ENCODE measurements around the gene P3H1.
"Not testable (repeated sequence)": the region's sequence is repeated elsewhere in the genome, so short reads cannot be mapped to it uniquely, and the experiment has no call there.

Gene P3H1

DNA sequence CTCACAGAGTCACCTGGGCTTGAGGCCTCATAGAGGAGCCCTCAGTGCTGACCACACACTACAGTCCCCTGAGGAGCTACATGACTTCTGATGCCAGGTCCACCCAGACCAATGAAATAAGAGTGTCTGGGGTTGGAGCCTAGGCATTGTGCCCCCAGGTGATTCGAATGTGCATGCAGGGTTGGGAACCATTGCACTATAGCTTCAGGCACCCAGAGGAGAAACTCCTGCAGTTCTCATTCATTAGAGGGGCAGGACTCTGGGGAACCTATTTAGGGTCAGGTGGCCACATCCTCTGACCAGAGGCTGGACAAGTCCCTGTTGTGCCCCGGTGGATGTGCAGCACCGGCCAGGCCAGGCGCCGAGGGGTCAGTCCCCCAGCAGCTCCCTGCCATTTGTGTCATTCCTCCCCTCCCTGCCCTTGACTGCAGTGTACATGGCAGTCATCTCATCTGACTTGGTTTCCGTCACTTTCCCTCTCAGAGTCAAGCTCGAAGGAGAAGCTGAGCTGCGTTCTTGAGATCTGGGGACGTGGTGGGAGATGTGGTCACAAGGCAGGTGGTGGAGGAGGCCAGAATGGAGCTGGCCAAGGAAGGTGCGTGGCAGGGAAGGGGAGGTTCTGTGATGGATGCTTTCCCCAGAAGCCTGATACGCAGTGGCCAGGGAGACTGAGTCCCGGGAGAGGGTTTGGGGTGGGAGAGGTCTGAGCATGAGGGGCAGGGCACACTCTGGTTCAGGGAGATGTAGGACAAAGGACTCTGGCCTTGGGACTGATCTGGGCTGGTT lies 33.2 kb downstream of the P3H1 start:
- in situ Hi-C loops (cut with HindIII; ENCODE audit: low sequenced_read_pairs), result no loop called here

DNA sequence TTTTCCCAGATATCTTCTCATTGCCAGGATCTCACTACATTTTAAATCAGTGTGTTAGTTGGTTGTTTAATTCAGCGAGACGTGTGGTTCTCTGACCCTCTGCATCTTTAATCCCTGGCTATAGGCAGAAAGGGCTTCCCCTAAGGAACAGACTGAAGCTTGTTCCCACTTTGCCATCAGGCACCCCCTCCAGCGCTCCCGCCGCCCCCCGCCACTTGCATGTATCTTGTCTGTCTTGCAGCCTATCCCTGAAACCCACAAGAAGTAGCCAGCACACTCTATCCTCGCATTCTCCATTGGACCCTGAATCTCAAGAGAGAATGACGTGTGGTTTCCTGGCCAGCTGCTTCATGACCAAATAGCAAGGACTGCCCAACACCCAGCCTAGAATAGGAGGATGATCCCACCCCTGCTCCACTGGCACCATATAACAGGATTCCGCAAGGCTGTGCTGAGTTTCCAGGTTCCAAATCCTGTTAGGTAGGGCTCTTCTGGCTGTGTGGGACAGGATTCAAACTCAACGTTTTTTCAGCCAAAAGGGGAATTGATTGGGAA lies 34.6 kb downstream of the P3H1 start:
- in situ Hi-C loops (cut with HindIII; ENCODE audit: low sequenced_read_pairs), result no loop called here

DNA sequence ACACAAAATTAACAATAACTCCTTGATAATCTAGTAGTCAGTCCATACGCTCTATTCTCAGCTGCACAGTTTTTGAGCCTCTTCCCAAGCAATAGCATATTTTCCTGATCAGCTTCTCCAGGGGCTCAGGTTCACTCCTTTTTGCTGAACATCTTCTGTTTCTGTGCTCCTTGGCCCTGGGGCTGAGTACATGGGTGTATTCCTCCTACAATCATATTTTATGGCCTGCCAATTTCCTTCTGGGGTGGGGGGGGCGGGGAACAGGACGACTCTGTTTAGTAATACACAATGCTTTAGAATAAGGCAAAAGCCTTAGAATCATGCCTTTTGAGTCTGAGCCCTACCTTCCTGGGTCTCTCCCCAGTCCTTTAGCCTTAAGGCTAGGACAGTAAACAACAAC lies 35.2 kb downstream of the P3H1 start:
- in situ Hi-C loops (cut with HindIII; ENCODE audit: low sequenced_read_pairs), result no loop called here

DNA sequence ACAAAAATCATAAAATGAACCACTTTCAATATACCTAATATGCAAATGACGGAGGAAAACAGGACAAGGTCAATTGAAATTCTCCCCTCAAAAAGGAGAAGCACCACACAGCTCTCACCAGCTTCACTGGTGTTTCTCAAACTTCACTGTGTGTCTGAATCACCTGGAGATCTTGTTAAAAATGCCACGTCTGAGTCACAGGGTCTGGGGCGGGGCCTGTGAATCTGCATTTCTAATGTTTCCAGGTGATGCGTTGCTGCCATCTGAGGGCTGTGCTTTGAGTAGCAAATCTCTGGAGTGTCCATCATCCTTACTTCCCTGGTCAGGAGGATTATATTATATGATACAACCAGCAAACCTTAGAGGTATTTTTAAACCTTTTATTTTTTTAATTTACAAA lies 35.8 kb downstream of the P3H1 start:
- in situ Hi-C loops (cut with HindIII; ENCODE audit: low sequenced_read_pairs), result no loop called here

DNA sequence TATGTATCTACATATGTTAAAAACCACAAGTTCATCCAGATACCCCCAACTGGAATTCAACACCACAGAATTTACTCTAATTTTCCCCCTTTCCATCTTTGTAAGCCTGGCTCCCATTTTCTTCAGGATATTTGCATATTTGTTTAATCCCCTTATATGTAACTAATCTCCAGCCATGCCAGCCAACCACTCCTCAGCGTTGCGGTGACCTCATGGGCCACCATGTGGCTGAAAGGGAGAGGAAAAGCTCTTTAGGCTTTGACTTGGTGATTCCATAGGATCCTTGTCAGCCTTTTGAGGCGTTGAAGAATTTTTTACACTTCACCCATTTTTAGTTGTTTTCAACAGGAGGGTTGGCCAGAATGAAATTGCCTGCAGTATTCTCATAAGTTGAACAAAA lies 36.8 kb downstream of the P3H1 start:
- in situ Hi-C loops (cut with HindIII; ENCODE audit: low sequenced_read_pairs), result no loop called here

DNA sequence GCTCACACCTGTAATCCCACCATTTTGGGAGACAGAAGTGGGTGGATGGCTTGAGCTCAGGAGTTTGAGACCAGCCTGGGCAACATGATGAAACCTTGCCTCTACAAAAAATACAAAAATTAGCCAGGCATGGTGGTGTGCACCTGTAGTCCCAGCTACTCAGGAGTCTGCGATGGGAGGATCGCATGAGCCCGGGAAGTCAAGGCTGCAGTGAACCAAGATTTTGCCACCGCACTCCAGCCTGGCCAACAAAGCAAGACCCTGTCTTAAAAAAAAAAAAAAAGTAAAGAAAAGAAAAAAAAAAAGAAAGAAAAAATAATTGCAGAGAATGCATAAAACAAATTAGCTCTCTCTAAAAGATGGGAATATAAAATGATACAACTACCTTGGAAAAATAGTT lies 41.0 kb downstream of the P3H1 start:
- in situ Hi-C loops (cut with HindIII; ENCODE audit: low sequenced_read_pairs), result loop anchor here (10.0 kb wide), 1 partner anchor 69 kb away; no protein-coding TSS in a partner anchor

DNA sequence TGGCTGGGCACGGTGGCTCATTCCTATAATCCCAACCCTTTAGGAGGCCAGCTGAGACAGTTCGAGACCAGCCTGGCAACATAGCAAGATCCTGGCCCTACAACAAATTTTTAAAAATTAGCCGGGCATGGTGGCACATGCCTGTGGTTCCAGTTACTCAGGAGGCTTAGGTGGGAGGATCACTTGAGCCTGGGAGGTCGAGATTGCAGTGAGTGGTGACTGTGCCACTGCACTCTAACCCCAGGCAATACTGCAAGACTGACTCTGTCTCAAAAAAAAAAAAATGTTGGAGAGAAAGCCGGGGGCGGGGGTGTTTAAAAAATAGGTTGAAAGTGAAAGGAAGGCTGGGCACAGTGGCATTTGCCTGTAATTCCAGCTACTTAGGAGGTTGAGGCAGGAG lies 43.3 kb downstream of the P3H1 start:
- in situ Hi-C loops (cut with HindIII; ENCODE audit: low sequenced_read_pairs), result loop anchor here (10.0 kb wide), 1 partner anchor 71 kb away; no protein-coding TSS in a partner anchor

DNA sequence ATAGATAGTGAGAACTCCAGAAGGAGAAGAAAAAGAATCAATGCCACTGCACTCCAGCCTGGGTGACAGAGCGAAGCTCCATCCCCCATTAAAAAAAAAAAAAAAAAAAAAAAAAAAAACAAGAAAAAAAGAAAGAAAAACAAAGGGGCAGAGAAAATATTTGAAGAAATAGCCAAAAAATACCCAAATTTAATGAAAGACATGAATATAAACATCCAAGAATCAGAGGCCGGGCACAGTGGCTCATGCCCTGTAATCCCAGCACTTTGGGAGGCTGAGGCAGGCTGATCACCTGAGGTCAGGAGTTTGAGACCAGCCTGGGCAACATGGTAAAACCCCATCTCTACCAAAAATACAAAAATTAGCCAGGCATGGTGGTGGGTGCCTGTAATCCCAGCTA lies 44.4 kb downstream of the P3H1 start:
- in situ Hi-C loops (cut with HindIII; ENCODE audit: low sequenced_read_pairs), result loop anchor here (10.0 kb wide), 1 partner anchor 72 kb away; no protein-coding TSS in a partner anchor

DNA sequence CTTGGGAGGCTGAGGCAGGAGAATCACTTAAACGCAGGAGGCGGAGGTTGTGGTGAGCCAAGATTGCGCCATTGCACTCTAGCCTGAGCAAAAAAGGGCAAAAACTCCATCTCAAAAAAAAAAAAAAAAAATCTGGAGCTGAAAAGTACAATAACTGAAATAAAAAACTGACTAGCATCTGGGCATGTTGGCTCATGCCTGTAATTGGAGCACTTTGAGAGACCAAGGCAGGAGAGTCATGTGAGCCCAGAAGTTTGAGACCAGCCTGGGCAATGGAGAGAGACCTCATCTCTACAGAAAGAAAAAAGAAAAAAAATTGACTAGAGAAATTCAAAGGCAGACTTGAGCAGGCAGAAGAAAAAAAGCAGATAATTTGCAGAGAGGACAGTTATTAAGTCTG lies 44.9 kb downstream of the P3H1 start:
- in situ Hi-C loops (cut with HindIII; ENCODE audit: low sequenced_read_pairs), result loop anchor here (10.0 kb wide), 1 partner anchor 73 kb away; no protein-coding TSS in a partner anchor

DNA sequence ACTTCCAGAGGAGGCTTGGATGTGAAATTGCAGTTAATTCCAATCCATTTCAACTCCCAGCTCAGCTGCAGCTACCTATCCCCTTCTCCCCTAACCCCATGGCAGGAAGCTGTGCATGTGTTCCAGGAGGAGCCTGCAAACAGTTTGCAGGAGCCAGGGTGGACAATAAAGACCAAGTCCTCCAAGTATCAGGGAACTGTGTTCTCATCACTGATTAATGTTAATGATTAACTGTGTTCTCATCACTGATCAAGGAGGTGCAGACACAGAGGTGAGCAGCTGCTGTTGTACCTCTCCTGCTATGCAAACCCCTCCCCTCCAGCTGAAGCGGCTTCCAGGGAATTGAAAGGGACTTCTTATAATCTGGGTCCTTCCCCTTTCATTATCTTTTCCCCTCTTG lies 46.0 kb downstream of the P3H1 start:
- in situ Hi-C loops (cut with HindIII; ENCODE audit: low sequenced_read_pairs), result loop anchor here (10.0 kb wide), 1 partner anchor 74 kb away; no protein-coding TSS in a partner anchor

DNA sequence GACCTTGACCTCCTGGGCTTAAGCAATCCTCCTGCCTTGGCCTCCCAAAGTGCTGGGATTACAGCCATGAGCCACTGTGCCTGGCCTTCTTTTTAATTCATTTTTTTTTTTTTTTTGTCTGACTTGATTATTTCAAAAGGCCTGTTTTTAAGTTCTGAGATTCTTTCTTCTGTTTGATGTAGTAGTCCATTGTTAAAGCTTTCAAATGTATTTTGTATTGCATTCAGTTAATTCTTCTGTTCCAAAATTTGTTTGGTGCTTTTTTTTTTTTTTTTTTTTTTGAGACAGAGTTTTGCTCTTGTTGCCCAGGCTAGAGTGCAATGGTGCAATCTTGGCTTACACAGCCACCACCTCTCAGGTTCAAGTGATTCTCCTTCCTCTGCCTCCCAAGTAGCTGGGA lies 52.4 kb downstream of the P3H1 start:
- in situ Hi-C loops (cut with HindIII; ENCODE audit: low sequenced_read_pairs), result not testable (repeated sequence)

DNA sequence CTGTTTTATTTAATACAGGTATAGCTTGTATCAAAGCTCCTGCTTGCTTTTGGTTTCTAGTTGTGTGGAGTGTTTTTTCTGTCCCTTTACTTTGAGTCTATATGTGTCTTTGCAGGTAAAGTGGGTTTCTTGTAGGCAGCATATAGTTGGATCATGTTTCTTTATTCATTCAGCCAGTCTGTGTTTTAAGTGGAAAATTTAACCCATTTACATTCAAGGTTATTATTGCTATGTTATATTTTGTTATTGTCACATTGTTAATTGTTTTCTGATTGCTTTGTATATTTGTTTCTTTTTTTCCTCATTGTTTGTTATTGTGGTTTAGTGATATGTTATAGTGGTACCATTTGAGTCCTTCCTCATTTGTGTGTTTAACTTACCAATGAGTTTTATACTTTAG lies 53.5 kb downstream of the P3H1 start:
- in situ Hi-C loops (cut with HindIII; ENCODE audit: low sequenced_read_pairs), result no loop called here

DNA sequence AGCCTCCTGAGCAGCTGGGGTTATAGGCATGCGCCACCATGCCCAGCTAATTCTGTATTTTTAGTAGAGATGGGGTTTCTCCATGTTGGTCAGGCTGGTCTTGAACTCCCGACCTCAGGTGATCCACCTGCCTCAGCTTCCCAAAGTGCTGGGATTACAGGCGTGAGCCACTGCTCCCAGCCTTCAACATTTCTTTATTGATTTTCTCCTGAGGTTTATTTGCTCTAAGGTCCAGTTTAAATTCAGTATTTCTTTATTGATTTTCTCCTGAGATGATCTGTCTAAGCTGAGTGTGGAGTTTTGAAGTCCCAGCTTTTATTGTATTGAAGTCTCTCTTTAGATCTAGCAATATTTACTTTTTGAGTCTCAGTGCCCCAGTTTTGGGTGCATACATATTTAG lies 54.0 kb downstream of the P3H1 start:
- in situ Hi-C loops (cut with HindIII; ENCODE audit: low sequenced_read_pairs), result not testable (repeated sequence)

DNA sequence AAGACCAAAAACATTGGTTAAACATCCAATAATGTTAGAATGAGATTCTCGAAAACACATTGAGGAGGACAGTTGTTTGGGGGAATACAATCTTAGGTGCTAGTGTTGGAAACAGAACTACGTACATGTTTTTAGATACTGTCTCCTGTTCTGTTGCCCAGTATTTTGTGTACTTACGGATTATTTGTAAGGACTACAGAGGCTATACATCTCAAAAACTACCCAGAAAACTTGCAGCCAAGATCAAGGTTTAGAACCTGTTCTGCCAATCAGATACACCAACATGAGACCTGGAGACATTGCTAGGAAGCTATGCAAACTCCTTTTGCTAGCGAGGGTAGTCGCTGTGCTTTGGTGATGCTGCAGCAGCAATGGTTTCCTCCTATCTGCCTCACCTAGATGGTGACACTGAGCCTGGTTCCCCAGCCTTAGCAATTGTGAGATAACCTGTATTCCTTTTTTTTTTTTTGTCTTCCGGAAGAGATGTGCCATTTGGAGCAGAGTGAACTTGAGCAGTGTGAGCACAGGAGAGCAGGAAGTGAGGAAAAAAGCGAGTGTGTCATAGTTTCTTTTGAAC lies 62.9 kb downstream of the P3H1 start:
- in situ Hi-C loops (cut with HindIII; ENCODE audit: low sequenced_read_pairs), result no loop called here

DNA sequence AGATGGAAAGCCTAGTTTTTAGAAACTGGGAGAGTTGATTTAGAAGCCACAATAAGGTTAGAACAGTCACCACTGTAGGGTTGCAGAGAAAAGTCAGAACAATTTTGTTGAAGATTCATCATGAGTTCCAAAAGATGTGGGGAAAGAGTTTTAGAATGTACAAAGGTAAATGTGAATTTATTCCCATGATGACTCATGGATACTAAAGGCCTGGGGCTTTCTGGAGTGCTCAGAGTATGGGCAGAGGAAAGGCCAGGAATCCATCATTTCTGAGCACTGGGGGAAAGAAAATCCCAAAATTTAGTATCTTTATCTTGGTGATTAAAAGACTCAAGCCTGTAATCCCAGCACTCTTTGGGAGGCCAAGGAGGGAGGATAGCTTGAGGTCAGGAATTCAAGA lies 66.8 kb downstream of the P3H1 start:
- in situ Hi-C loops (cut with HindIII; ENCODE audit: low sequenced_read_pairs), result no loop called here

DNA sequence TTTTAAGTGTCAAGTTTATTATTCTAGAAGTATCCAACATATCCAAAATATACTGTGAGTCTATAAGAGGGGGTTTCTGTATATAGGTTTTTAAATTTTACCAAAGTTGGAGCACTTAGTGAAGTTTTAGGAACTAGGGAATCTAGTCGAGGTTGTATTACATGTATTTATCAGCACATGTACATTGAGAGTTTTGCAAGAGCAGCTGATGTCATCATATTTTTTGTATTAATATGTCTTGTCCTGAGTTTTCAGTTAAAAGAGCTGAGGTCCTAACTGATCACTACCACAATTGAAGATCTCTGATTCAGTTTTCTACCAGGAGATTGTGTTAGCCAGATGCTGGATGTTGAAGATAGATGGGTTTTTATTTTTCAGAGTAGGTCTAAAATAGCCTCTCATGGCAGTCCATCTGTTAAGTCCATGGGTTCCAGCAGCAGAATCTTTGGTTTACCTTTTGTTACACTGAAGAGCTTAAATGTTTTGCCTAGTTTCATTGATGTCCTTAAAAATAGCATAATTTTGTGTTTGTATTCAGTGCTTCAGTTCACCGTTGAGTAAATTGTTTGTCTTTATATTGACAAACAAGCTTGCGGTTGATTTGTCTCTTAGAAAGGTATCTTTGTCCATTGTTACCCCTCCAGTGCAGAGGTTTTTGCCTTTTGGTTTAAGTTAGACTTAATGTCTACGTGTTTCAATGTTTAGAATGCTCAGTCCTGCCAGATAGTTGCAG lies 68.6 kb downstream of the P3H1 start:
- in situ Hi-C loops (cut with HindIII; ENCODE audit: low sequenced_read_pairs), result no loop called here
